K562 (cell line): ENCODE measurements around the gene UBXN6. TPM values are rescaled to one million over a fixed set of nuclear protein-coding genes. Genes with fewer than 3 reads are reported as not detected.
A peak's percentile ranks its signal among the peaks of the same experiment; 100 is the strongest.

Experiments used
- ATF1 ChIP-seq, 2 experiments: fragments of 450-650 bp in 1 of 2; IDR thresholded peaks; 2 replicates each; pipeline ENCODE4 v1.6.1; 2016; ENCODE audit warnings: missing compliant biosample characterization in 1 of 2, missing genetic modification characterization in 1 of 2
- ATF4 ChIP-seq: fragments of 450-650 bp; formaldehyde crosslinking; IDR thresholded peaks from 2 replicates; pipeline ENCODE4 v1.4.0; 2022; ENCODE audit warnings: mild to moderate bottlenecking, moderate library complexity
- CBX8 ChIP-seq: fragments of 200-600 bp; sonication (generic); IDR thresholded peaks from 2 replicates; pipeline ENCODE4 v1.6.1; 2012; ENCODE audit warnings: borderline replicate concordance, mixed run types, low read depth, mild to moderate bottlenecking, moderate library complexity, mixed read lengths, low read length, control low read depth, inconsistent platforms; ENCODE audit not compliant: poor library complexity, severe bottlenecking; ENCODE audit errors: extremely low read depth
- FOSL1 ChIP-seq: fragments of 200-800 bp; sonication (Bioruptor generic); conservative IDR thresholded peaks from 2 replicates; pipeline ENCODE4 v1.6.1; 2016; ENCODE audit warnings: missing genetic modification characterization, missing compliant biosample characterization
- GTF2A2 ChIP-seq: IDR thresholded peaks from 2 replicates; pipeline ENCODE4 v1.6.1; 2016; ENCODE audit warnings: mild to moderate bottlenecking, missing genetic modification characterization, missing compliant biosample characterization
- KDM5B ChIP-seq: fragments of 200-600 bp; sonication (generic); IDR thresholded peaks from 2 replicates; pipeline ENCODE4 v1.6.1; 2012; ENCODE audit warnings: low read depth, mild to moderate bottlenecking, moderate library complexity, low read length, control low read depth, inconsistent platforms; ENCODE audit not compliant: insufficient replicate concordance
- MEF2D ChIP-seq: conservative IDR thresholded peaks from 2 replicates; pipeline ENCODE4 v1.6.1; 2016; ENCODE audit warnings: low read depth, missing genetic modification characterization, missing compliant biosample characterization
- MTA3 ChIP-seq: fragments of 450-650 bp; formaldehyde crosslinking; IDR thresholded peaks from 2 replicates; pipeline ENCODE4 v1.6.1; 2017; ENCODE audit warnings: mild to moderate bottlenecking, borderline replicate concordance
- PRPF4 ChIP-seq: fragments of 200-400 bp; formaldehyde crosslinking; IDR thresholded peaks from one replicate; pipeline ENCODE4 v1.6.1; 2017; ENCODE audit warnings: low read length, low read depth, mild to moderate bottlenecking; ENCODE audit not compliant: insufficient read depth, poor library complexity, severe bottlenecking
- RBM25 ChIP-seq: fragments of 200-400 bp; formaldehyde crosslinking; IDR thresholded peaks from 2 replicates; pipeline ENCODE4 v1.6.1; 2018; ENCODE audit warnings: low read length, low read depth, moderate library complexity; ENCODE audit not compliant: severe bottlenecking
- RNF2 ChIP-seq: sonication (generic); IDR thresholded peaks from 2 replicates; pipeline ENCODE4 v1.6.1; 2016
- SIX5 ChIP-seq, 2 experiments: IDR thresholded peaks; 2 replicates each; pipeline ENCODE4 v1.6.1; 2011; ENCODE audit warnings: low read length in 2 of 2, borderline replicate concordance in 1 of 2, low read depth in 1 of 2, mild to moderate bottlenecking in 1 of 2, moderate library complexity in 1 of 2; ENCODE audit not compliant: insufficient read depth in 1 of 2
- SOX6 ChIP-seq: fragments of 450-650 bp; IDR thresholded peaks from 2 replicates; pipeline ENCODE4 v1.6.1; 2014; ENCODE audit warnings: mild to moderate bottlenecking
- TCF7 ChIP-seq: sonication (generic); IDR thresholded peaks from 2 replicates; pipeline ENCODE4 v1.6.1; 2016; ENCODE audit warnings: antibody characterized with exemption, borderline replicate concordance
- ZNF146 ChIP-seq: IDR thresholded peaks from one replicate; pipeline ENCODE4 v1.6.1; 2018; ENCODE audit warnings: missing compliant biosample characterization; ENCODE audit not compliant: unreplicated experiment
- ZNF253 ChIP-seq: fragments of 250-450 bp; sonication (Bioruptor Pico); conservative IDR thresholded peaks from 2 replicates; pipeline ENCODE4 v1.6.1; 2021; ENCODE audit warnings: mild to moderate bottlenecking
- ZNF668 ChIP-seq: fragments of 250-450 bp; sonication (Bioruptor Pico); IDR thresholded peaks from 2 replicates; pipeline ENCODE4 v1.8.0; 2022; ENCODE audit warnings: mild to moderate bottlenecking, inconsistent platforms
- ZNF780A ChIP-seq: fragments of 250-450 bp; sonication (Bioruptor Pico); IDR thresholded peaks from 2 replicates; pipeline ENCODE4 v1.5.0; 2021; ENCODE audit warnings: mild to moderate bottlenecking
- polyA plus RNA-seq, 8 experiments: library from polyadenylated mRNA; depleted of rRNA in 4 of 8; stranded (reverse) in 5 of 8; unstranded in 3 of 8; fragments of >200 nt; fragmentation: Nextera tagmentation in 2 of 8; fragmentation: Illumina TruSeq in 1 of 8; extraction: Ambion mirVana in 2 of 8; extraction: Trizol in 1 of 8; gene quantifications; 2 replicates each; pipeline versions ENCODE4 v1.2.1 to v1.2.3, GENCODE V29; 2011 to 2014; ENCODE audit warnings: inconsistent platforms in 1 of 8, missing spikeins in 1 of 8
- total RNA-seq, 7 experiments: library from RNA; depleted of rRNA in 6 of 7; stranded (reverse); fragments of >200 nt in 6 of 7; fragmentation: Illumina TruSeq in 2 of 7; extraction: Trizol in 2 of 7; gene quantifications; 2 replicates each; pipeline versions ENCODE4 v1.2.1 to v1.2.3, GENCODE V29; 2011 to 2021; ENCODE audit warnings: low replicate concordance in 1 of 7
- TF ChIP-seq, protein P1 (sequence below), 2 experiments: IDR thresholded peaks in 1 of 2; conservative IDR thresholded peaks in 1 of 2; 2 replicates each; pipeline ENCODE4 v1.6.1; 2016; ENCODE audit warnings: low read depth in 2 of 2, mild to moderate bottlenecking in 1 of 2, missing compliant biosample characterization in 1 of 2, missing genetic modification characterization in 1 of 2, moderate library complexity in 1 of 2

Gene UBXN6
- total and polyA plus RNA-seq, 9 of the 15 experiments (the other 6 are each of a cell fraction or from before 2014, with no cell fraction given), result 0.48 to 90.2 (median 29.5) TPM

- no peak for TF ChIP-seq GTF2A2 (tag)
- TF ChIP-seq PRPF4, result no peak
- TF ChIP-seq, protein P1, sequence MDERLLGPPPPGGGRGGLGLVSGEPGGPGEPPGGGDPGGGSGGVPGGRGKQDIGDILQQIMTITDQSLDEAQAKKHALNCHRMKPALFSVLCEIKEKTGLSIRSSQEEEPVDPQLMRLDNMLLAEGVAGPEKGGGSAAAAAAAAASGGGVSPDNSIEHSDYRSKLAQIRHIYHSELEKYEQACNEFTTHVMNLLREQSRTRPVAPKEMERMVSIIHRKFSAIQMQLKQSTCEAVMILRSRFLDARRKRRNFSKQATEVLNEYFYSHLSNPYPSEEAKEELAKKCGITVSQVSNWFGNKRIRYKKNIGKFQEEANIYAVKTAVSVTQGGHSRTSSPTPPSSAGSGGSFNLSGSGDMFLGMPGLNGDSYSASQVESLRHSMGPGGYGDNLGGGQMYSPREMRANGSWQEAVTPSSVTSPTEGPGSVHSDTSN (CRISPR knock-in tag; IDR thresholded peaks at IDR 0.05; ENCODE audit: low read depth), result peak; percentile 78
- TF ChIP-seq, protein P1 (tag; conservative IDR thresholded peaks at IDR 0.05; ENCODE audit: low read depth), result peak; percentile 98
- TF ChIP-seq ATF1 (CRISPR knock-in tag; IDR thresholded peaks at IDR 0.05), result peak; percentile 51; the same call in 1 of the 2 replicates
- peak; percentile 97 for TF ChIP-seq ATF1 (tag; IDR thresholded peaks at IDR 0.05)
- no peak for TF ChIP-seq ZNF146 (CRISPR knock-in tag)
- no peak for TF ChIP-seq ATF4 (CRISPR knock-in tag)
- no peak for TF ChIP-seq ZNF253 (CRISPR knock-in tag)
- TF ChIP-seq SIX5 (IDR thresholded peaks at IDR 0.05; ENCODE audit: borderline replicate concordance in 1 of 2, insufficient read depth in 1 of 2, low read depth in 1 of 2, low read length in 2 of 2), result 0 out of 4 replicates have a peak, but pooled peaks of 1 of the 2 experiments have one; percentile 4
- TF ChIP-seq KDM5B, result peak; percentile 60
- TF ChIP-seq TCF7, result no peak
- TF ChIP-seq RNF2, result no peak
- no peak for TF ChIP-seq ZNF668 (CRISPR knock-in tag)
- TF ChIP-seq CBX8, result no peak
- peak; percentile 75 for TF ChIP-seq MTA3
- no peak; the same call in 1 of the 2 replicates for TF ChIP-seq MEF2D
- peak; percentile 100 for TF ChIP-seq RBM25
- TF ChIP-seq FOSL1, result no peak; the same call in 1 of the 2 replicates
- no peak for TF ChIP-seq ZNF780A (CRISPR knock-in tag)
- 0 out of 2 replicates have a peak, but pooled peaks have one; percentile 26 for TF ChIP-seq SOX6
Observed at GRCh38 chr19:4402171-4403004, 55.2 kb downstream of the UBXN6 start, which contains the start of gene CHAF1A (continued).
